NCI-H2107 treated with DMSO at 0.1 percent for 48 hours (cell line): ENCODE measurements around the gene IL1RAP.

Source experiments
- DNase-seq: peaks from one replicate; lab custom pipeline; 2025; ENCODE audit not compliant: unreplicated experiment; lab: John Stamatoyannopoulos, UW

IL1RAP gene

GRCh38 chr3:190607021-190607420 is 93.1 kb downstream of the IL1RAP start:
- no peak for DNase-seq

GRCh38 chr3:190608850-190609589 is 95.1 kb downstream of the IL1RAP start:
- DNase-seq: no peak

- DNase-seq: no peak
Observed at GRCh38 chr3:190614226-190615059, 100.6 kb downstream of the IL1RAP start.

GRCh38 chr3:190615060-190615384 is 101.1 kb downstream of the IL1RAP start:
- DNase-seq: no peak

GRCh38 chr3:190615607-190616006 is 101.7 kb downstream of the IL1RAP start:
- DNase-seq: no peak

- DNase-seq: no peak
Observed at GRCh38 chr3:190616637-190617036, 102.8 kb downstream of the IL1RAP start.

GRCh38 chr3:190617185-190617584 is 103.3 kb downstream of the IL1RAP start:
- DNase-seq: no peak

- no peak for DNase-seq
Observed at GRCh38 chr3:190618330-190619030, 104.6 kb downstream of the IL1RAP start.

- DNase-seq: no peak
Observed at GRCh38 chr3:190619353-190619752, 105.5 kb downstream of the IL1RAP start.

- DNase-seq: no peak
Observed at GRCh38 chr3:190619761-190620160, 105.9 kb downstream of the IL1RAP start.

GRCh38 chr3:190620886-190621608 is 107.2 kb downstream of the IL1RAP start:
- no peak for DNase-seq

GRCh38 chr3:190621927-190622326 is 108.0 kb downstream of the IL1RAP start:
- DNase-seq: no peak

- no peak for DNase-seq
Observed at GRCh38 chr3:190624282-190624681, 110.4 kb downstream of the IL1RAP start.

- DNase-seq: no peak
Observed at GRCh38 chr3:190626951-190627620, 113.2 kb downstream of the IL1RAP start.

- DNase-seq: no peak
Observed at GRCh38 chr3:190629088-190629487, 115.2 kb downstream of the IL1RAP start.

GRCh38 chr3:190631295-190631694 is 117.4 kb downstream of the IL1RAP start:
- DNase-seq: no peak

GRCh38 chr3:190641564-190641963 is 127.7 kb downstream of the IL1RAP start:
- DNase-seq: no peak

- no peak for DNase-seq
Observed at GRCh38 chr3:190642016-190642415, 128.1 kb downstream of the IL1RAP start.

- no peak for DNase-seq
Observed at GRCh38 chr3:190644035-190644434, 130.2 kb downstream of the IL1RAP start.

- DNase-seq: no peak
Observed at GRCh38 chr3:190644766-190645165, 130.9 kb downstream of the IL1RAP start.
